Choroid plexus epithelial cell (primary cell): ENCODE results near the gene ARFGEF3.

Source experiments
- DNase-seq: peaks from one replicate; pipeline ENCODE4 v3.0.0-alpha.2; 2010; ENCODE audit warnings: low read depth
- H3K4me3 ChIP-seq: 2 replicates; pipeline ENCODE4 v1.5.1; 2011; ENCODE audit warnings: low read depth, mild to moderate bottlenecking, control low read depth, low read length, moderate library complexity
- TF ChIP-seq, protein P1 (sequence below): conservative IDR thresholded peaks from 2 replicates; pipeline ENCODE4 v1.5.1; 2011; ENCODE audit warnings: low read depth, mild to moderate bottlenecking, control low read depth, inconsistent platforms, low read length, moderate library complexity

The ARFGEF3 gene

DNA sequence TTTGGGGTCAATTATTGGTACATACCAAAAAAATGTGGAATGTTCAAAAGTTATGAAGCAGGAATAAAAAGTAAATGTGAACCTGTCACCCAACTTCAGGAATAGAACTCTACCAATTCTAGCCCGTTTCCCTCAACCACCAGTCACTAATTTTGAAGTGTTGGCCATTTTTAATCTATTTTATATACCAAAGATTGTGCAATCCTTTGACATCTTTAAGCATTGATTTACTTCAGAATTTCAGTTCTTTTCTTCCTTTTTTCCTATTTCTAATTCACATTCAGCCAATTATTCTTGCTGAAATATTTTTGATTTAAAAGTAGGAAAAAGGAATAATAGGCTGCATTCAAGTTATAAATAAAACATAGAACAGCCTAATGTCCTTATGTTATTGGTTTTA, 169.0 kb downstream of the ARFGEF3 start:
- no peak for DNase-seq
- H3K4me3 ChIP-seq, result no peak overlapping the region
- TF ChIP-seq, protein P1, sequence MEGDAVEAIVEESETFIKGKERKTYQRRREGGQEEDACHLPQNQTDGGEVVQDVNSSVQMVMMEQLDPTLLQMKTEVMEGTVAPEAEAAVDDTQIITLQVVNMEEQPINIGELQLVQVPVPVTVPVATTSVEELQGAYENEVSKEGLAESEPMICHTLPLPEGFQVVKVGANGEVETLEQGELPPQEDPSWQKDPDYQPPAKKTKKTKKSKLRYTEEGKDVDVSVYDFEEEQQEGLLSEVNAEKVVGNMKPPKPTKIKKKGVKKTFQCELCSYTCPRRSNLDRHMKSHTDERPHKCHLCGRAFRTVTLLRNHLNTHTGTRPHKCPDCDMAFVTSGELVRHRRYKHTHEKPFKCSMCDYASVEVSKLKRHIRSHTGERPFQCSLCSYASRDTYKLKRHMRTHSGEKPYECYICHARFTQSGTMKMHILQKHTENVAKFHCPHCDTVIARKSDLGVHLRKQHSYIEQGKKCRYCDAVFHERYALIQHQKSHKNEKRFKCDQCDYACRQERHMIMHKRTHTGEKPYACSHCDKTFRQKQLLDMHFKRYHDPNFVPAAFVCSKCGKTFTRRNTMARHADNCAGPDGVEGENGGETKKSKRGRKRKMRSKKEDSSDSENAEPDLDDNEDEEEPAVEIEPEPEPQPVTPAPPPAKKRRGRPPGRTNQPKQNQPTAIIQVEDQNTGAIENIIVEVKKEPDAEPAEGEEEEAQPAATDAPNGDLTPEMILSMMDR, result no peak

DNA sequence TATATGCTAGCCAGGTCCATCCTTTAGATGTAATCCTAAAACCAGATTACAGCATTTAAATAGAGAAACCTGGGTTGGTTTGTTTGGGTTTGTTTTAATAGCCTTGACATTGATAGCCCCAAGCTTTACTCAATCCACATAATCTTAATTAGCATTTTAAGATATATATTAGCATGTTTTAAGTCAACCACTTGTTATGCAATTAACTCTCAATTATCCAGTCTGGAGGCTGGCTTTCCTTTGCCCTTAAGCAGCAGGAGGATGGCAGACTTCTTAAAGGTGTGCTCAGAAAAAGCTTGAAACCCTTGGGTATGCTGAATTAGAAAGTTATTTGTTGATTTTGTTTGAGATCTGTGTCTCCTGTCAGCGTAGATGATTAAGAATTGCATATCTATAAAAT, 169.7 kb downstream of the ARFGEF3 start:
- TF ChIP-seq, protein P1, result no peak

DNA sequence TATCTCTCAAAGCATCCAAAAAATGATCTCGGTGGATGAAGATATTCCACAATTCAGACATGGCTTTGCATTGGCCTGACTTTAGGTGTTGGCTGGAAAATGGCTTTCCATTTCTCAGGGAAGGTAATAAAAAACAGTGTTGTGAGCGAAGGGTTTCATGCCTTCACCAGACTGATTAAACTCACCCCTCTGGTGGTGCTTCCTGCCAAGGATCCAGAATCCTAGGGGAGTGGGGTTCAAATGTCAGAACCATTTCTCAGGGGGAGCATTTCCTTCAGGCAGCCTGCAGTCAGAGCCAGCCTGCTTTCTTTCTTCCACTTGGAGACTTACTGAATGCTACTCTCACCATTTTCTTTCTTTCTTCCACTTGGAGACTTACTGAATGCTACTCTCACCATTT, 170.2 kb downstream of the ARFGEF3 start:
- TF ChIP-seq, protein P1, result no peak
- DNase-seq, result no peak
- no peak overlapping the region for H3K4me3 ChIP-seq

More for the DNA sequence above, 169.7 kb downstream of the ARFGEF3 start:
- DNase-seq, result no peak
- H3K4me3 ChIP-seq, result no peak overlapping the region

DNA sequence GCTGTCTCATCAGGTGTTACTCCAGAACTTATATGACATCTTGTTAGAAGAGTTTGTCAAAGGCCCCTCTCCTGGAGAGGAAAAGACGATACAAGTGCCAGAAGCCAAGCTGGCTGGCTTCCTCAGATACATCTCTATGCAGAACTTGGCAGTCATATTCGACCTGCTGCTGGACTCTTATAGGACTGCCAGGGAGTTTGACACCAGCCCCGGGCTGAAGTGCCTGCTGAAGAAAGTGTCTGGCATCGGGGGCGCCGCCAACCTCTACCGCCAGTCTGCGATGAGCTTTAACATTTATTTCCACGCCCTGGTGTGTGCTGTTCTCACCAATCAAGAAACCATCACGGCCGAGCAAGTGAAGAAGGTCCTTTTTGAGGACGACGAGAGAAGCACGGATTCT, 172.3 kb downstream of the ARFGEF3 start:
- no peak for DNase-seq
- TF ChIP-seq, protein P1, result no peak
- H3K4me3 ChIP-seq, result no peak overlapping the region

DNA sequence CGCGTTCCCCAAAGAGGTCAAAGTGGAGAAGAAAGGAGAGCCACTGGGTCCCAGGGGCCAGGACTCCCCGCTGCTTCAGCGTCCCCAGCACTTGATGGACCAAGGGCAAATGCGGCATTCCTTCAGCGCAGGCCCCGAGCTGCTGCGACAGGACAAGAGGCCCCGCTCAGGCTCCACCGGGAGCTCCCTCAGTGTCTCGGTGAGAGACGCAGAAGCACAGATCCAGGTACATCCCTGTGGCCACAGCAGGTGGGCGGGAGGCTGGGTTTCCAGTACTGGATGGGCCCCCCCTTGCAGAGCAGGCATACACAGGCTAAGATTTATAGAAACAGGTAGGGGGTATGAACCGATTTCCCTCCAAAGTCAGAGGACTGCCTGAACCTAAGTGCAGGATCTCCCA, 173.2 kb downstream of the ARFGEF3 start:
- no peak overlapping the region for H3K4me3 ChIP-seq
- TF ChIP-seq, protein P1, result no peak
- DNase-seq, result no peak

DNA sequence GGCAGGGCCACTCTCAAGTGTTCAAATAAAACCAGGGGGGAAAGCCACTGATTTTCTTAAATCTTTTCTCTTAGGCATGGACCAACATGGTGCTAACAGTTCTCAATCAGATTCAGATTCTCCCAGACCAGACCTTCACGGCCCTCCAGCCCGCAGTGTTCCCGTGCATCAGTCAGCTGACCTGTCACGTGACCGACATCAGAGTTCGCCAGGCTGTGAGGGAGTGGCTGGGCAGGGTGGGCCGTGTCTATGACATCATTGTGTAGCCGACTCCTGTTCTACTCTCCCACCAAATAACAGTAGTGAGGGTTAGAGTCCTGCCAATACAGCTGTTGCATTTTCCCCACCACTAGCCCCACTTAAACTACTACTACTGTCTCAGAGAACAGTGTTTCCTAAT, 174.5 kb downstream of the ARFGEF3 start:
- H3K4me3 ChIP-seq, result no peak overlapping the region
- TF ChIP-seq, protein P1, result no peak
- DNase-seq, result no peak

DNA sequence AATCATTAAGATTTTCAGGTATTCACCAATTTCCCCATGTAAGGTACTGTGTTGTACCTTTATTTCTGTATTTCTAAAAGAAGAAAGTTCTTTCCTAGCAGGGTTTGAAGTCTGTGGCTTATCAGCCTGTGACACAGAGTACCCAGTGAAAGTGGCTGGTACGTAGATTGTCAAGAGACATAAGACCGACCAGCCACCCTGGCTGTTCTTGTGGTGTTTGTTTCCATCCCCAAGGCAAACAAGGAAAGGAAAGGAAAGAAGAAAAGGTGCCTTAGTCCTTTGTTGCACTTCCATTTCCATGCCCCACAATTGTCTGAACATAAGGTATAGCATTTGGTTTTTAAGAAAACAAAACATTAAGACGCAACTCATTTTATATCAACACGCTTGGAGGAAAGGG, 175.3 kb downstream of the ARFGEF3 start:
- DNase-seq, result no peak

More for the DNA sequence above, 175.3 kb downstream of the ARFGEF3 start:
- TF ChIP-seq, protein P1, result no peak
- H3K4me3 ChIP-seq, result no peak overlapping the region
